ENCODE measurements around the gene ZFP36L2. TPM values are rescaled to one million over a fixed set of nuclear protein-coding genes. Genes with fewer than 3 reads are reported as not detected.
"Not testable (repeated sequence)": the region's sequence is repeated elsewhere in the genome, so short reads cannot be mapped to it uniquely, and the experiment has no call there.

Gene ZFP36L2
- total RNA-seq, 2 donors from 2014 or later: 172 to 197 TPM

DNA sequence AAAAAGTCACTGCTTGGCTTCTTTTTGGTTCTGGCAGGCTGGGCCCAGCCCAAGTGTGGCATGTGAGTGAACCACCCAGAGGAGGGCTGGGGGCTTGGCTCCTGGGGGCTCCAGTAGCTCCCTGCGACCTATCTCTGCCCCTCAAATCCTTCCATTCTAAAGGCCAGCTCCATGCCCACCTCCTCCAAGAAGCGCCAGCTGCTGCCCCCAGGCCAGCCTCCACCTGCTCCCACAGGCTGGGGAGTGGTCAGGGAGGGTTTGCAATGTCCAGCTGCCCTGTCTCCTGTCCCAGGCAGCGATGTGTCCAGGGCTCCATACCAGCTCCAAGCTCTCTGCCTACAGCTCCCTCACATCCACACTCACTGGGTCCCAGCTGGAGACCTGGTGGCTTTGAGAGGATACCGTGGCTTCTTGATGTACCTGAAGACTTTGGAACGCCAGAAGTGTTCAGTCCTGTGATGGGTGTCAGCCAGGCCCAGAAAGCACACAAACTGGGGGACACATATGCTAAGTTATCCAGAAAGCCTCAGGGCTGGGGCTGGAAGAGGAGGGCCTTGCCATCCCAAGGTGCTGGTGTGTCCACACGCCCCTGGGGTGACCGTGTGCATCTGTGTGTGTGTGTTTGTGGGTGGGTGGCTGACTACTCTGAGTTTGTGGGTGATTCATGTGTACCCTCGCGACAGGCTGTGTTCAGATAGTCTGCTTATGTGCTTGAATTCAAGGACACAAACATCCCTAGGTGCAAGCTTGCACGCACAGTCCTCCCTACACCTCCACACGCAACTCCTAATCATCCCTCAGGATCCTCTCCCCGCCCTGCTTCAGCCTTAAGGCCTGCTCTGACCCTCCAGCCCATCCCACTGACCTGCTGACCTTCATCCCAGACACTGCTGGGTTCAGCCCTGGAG is 33.4 kb downstream of the ZFP36L2 start:
- no peaks in the 10 kb centered on the region for H3K9me3 ChIP-seq
- H3K36me3 ChIP-seq: no peaks in the 10 kb centered on the region
- H3K27ac ChIP-seq: no peak overlapping the region
- DNase-seq (ENCODE audit: low spot score) (no peak), ATAC-seq (ENCODE audit: insufficient number of reproducible peaks, low FRiP score, low read depth) (no peak)
- H3K4me1 ChIP-seq (ENCODE audit: control insufficient read depth in 1 of 2, low read depth in 2 of 2): no peaks in the 10 kb centered on the region
- no peak for TF ChIP-seq CTCF (IDR thresholded peaks at IDR 0.05)
- no peak overlapping the region for H3K4me3 ChIP-seq
- H3K27me3 ChIP-seq (replicated peaks; ENCODE audit: insufficient read depth): no peaks in the 10 kb centered on the region

DNA sequence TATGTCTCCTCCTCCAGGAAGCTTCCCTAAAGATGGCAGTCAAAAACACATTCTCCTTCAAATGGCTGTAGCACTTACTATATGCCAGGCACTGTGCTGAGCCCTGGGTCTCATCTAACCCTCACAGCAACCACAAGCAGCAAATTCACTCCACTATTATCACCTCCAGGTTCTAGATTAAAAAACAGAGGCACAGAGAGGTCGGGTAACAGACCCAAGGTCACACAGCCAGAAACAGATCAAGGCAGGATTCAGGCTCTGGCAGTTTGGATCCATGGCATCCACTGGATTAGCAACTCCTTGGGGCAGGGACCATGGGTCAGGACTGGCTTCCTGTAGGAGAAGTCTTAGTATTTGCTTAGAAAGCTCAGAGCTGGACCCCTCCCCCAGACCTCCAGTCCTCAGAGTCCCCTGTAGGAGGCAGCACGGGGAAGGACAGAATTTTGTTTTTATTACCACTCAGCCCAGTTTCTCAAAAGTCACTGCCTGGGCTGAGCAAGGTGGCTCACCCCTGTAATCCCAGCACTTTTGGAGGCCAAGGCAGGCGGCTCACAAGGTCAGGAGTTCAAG is 34.4 kb downstream of the ZFP36L2 start:
- H3K9me3 ChIP-seq: no peaks in the 10 kb centered on the region
- H3K4me3 ChIP-seq: no peak overlapping the region
- H3K27ac ChIP-seq: no peak overlapping the region
- DNase-seq (ENCODE audit: low spot score) (no peak), ATAC-seq (ENCODE audit: insufficient number of reproducible peaks, low FRiP score, low read depth) (no peak)
- no peak for TF ChIP-seq CTCF (IDR thresholded peaks at IDR 0.05)
- no peaks in the 10 kb centered on the region for H3K4me1 ChIP-seq (ENCODE audit: control insufficient read depth in 1 of 2, low read depth in 2 of 2)
- no peaks in the 10 kb centered on the region for H3K36me3 ChIP-seq
- no peaks in the 10 kb centered on the region for H3K27me3 ChIP-seq (replicated peaks; ENCODE audit: insufficient read depth)

DNA sequence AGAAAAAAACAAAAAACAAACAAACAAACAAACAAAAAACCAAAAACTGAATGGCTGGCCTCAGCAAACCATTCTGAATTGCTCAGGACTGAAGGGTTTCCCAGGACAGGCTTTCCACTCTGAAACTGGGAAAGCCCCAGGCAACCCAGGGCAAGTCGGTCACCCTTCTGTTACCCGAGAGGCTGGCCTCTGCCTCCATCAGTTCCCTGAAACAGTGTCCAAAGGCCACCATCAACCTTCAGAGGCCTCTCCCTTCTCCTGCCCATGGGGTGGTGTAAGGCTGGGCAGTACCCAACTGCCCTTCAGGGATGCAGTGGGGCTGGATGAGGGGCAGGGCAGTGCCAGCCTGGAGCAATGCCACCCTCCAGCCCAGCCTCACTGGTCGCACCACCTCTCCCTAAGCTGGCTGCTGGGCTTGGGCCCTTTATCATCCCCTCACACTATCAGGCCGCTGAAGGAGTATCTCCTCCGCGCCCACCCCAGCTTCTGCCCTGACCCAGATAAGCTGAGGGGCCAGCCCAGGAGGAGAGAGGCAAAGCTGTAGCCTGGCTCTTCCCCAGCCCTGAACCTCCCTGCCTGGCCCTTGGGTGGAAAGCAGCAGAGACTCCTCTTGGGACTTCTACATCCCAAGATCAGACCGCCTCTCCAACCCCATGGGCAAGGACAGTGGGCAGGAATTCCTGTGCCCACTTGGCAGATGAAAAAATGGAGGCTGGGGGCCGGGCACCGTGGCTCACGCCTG is 35.9 kb downstream of the ZFP36L2 start:
- ATAC-seq (ENCODE audit: insufficient number of reproducible peaks, low FRiP score, low read depth): no peak
- no peaks in the 10 kb centered on the region for H3K36me3 ChIP-seq
- no peak for TF ChIP-seq CTCF (IDR thresholded peaks at IDR 0.05)
- no peak overlapping the region for H3K4me3 ChIP-seq
- no peak for DNase-seq (ENCODE audit: low spot score)
- H3K27me3 ChIP-seq (replicated peaks; ENCODE audit: insufficient read depth): no peaks in the 10 kb centered on the region
- no peak overlapping the region for H3K27ac ChIP-seq
- no peaks in the 10 kb centered on the region for H3K9me3 ChIP-seq
- H3K4me1 ChIP-seq (ENCODE audit: control insufficient read depth in 1 of 2, low read depth in 2 of 2): no peaks in the 10 kb centered on the region

GRCh38 chr2:43189861-43190260 is 36.5 kb downstream of the ZFP36L2 start:
- not testable (repeated sequence) for H3K4me3 ChIP-seq, H3K36me3 ChIP-seq

GRCh38 chr2:43188561-43189386 is 37.6 kb downstream of the ZFP36L2 start:
- H3K4me1 ChIP-seq (ENCODE audit: control insufficient read depth in 1 of 2, low read depth in 2 of 2): no peaks in the 10 kb centered on the region
- ATAC-seq (ENCODE audit: insufficient number of reproducible peaks, low FRiP score, low read depth) (no peak), DNase-seq (ENCODE audit: low spot score) (no peak)
- H3K27me3 ChIP-seq (replicated peaks; ENCODE audit: insufficient read depth): no peaks in the 10 kb centered on the region
- no peaks in the 10 kb centered on the region for H3K9me3 ChIP-seq
- no peak overlapping the region for H3K27ac ChIP-seq
- no peak overlapping the region for H3K4me3 ChIP-seq
- H3K36me3 ChIP-seq: no peaks in the 10 kb centered on the region
- TF ChIP-seq CTCF (IDR thresholded peaks at IDR 0.05): no peak

More at GRCh38 chr2:43189861-43190260, 36.5 kb downstream of the ZFP36L2 start:
- DNase-seq (ENCODE audit: low spot score); H3K27ac ChIP-seq; H3K27me3 ChIP-seq (replicated peaks; ENCODE audit: insufficient read depth); H3K4me1 ChIP-seq (ENCODE audit: control insufficient read depth in 1 of 2, low read depth in 2 of 2); H3K9me3 ChIP-seq; ATAC-seq (ENCODE audit: insufficient number of reproducible peaks, low FRiP score, low read depth): not testable (repeated sequence)

All from thoracic aorta (tissue), 2 donors.